HG03159 (cell line): ENCODE data around the gene NQO2.
A peak's percentile ranks its signal among the peaks of the same experiment; 100 is the strongest.

ENCODE experiments used
- ATAC-seq: cut with Tn5 transposase; IDR thresholded peaks from one replicate; pipeline ENCODE4 v1.9.1; 2021; ENCODE audit warnings: mild to moderate bottlenecking, moderate library complexity; ENCODE audit not compliant: unreplicated experiment

NQO2 gene

DNA sequence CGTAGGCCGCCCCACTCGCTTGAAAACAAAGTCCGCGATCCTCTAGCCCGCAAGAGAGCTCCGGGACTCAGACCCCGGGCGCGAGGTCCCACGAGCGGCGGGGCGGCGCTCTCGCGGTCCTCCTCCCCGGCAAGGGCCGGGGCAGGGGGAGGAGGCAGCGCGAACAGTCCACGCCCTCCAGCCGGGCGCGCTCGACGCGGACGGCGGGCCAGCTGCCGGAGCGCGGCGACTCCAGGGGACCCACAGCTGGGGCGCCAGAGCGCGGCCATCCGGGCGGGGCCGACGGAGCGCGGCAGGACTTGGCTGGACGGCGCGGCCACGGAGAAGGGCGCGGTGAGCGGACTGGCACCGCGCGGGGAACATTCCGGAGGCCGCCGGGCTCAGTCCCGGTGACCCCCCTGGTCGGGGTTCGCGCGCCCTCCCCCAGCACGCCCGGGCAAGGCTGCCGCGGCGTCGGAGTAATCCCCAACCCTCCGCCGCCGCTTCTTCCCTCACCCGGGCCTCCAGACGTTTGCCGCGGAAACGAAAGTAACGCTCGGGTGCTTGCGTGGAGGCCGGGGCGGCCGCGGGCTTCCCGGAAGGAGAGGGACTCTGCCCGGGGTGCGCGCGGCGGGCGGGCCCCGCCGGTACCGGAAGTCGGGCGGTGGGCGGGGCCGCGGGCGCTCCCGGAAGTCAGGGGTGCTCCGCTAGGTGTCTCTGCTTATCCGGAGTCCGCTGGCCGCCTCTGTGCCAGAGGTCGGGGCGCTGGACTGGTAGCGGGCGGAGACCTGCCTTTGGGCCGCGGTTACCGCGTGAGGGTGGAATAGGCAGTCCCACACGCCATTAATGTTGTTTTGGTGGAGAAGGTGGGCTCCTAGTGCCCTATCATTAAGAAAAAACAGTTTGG, 68.9 kb downstream of the NQO2 start, which contains the start of gene RIPK1:
TSS of gene RIPK1 (plus strand) at position 166 of the 886 bp plus-strand sequence. CDS start 8,330 bp downstream, outside the sequence.
- ATAC-seq: peak; percentile 86
